Upper lobe of right lung (tissue), 1 donor: ENCODE data around the gene NCSTN. TPM values are rescaled to one million over a fixed set of nuclear protein-coding genes. Genes with fewer than 3 reads are reported as not detected.
A peak's percentile ranks its signal among the peaks of the same experiment; 100 is the strongest.
"Not testable (repeated sequence)": the region's sequence is repeated elsewhere in the genome, so short reads cannot be mapped to it uniquely, and the experiment has no call there.

Experiments
- ATAC-seq: fragments of 200-7000 bp; cut with Tn5 transposase; one replicate; pipeline ENCODE4 v1.9.1; 2020; ENCODE audit warnings: mild to moderate bottlenecking, moderate library complexity
- DNase-seq: peaks from one replicate; pipeline ENCODE4 v3.0.0-alpha.2; 2020
- H3K27ac ChIP-seq: fragments of 200-600 bp; one replicate; pipeline ENCODE4 v1.8.0; 2022
- H3K27me3 ChIP-seq: fragments of 200-600 bp; one replicate; pipeline ENCODE4 v1.8.0; 2022; ENCODE audit warnings: mild to moderate bottlenecking
- H3K36me3 ChIP-seq: fragments of 200-600 bp; one replicate; pipeline ENCODE4 v1.8.0; 2022
- H3K4me1 ChIP-seq: fragments of 200-600 bp; one replicate; pipeline ENCODE4 v1.8.0; 2022
- H3K4me3 ChIP-seq: fragments of 200-600 bp; one replicate; pipeline ENCODE4 v1.8.0; 2022; ENCODE audit warnings: mild to moderate bottlenecking
- H3K9me3 ChIP-seq: fragments of 200-600 bp; one replicate; pipeline ENCODE4 v1.8.0; 2022
- CTCF ChIP-seq: fragments of 200-600 bp; IDR thresholded peaks from one replicate; pipeline ENCODE4 v1.8.0; 2022; ENCODE audit warnings: antibody characterized with exemption
- intact Hi-C: fragments of 100-400 bp; cut with DNase I; formaldehyde crosslinking; loops from one replicate; pipeline ENCODE4 v1.11.0; 2022
- total RNA-seq: library from RNA; stranded (reverse); fragmentation: NEBNext Ultra II Directional; extraction: Animal tissue kit (Norgen Biotek cat#: 25700); gene quantifications from one replicate; pipeline ENCODE4 v1.2.1, GENCODE V29; 2021
- donor health status: DM: no; HTN: yes; CAD: no; lungs with severe emphysema.

The NCSTN gene
- total RNA-seq, 1 donor from 2014 or later: 91.9 TPM

- DNase-seq: no peak
- intact Hi-C loops: no loop called here
These were observed 34.5 kb downstream of the NCSTN start for GRCh38 chr1:160377585-160378206.

GRCh38 chr1:160384812-160385211 is 41.6 kb downstream of the NCSTN start:
- intact Hi-C loops, ATAC-seq, H3K9me3 ChIP-seq: not testable (repeated sequence)

More at GRCh38 chr1:160377585-160378206, 34.5 kb downstream of the NCSTN start:
- no peak overlapping the region for H3K4me3 ChIP-seq
- ATAC-seq: peak; percentile 48
- peaks cover 11% of the 10 kb centered on the region for H3K4me1 ChIP-seq
- no peaks in the 10 kb centered on the region for H3K9me3 ChIP-seq
- H3K27ac ChIP-seq: no peak overlapping the region
- no peaks in the 10 kb centered on the region for H3K27me3 ChIP-seq
- TF ChIP-seq CTCF: no peak
- no peaks in the 10 kb centered on the region for H3K36me3 ChIP-seq

GRCh38 chr1:160388406-160388805 is 45.2 kb downstream of the NCSTN start:
- DNase-seq, H3K9me3 ChIP-seq, intact Hi-C loops, H3K4me3 ChIP-seq, H3K27ac ChIP-seq, H3K27me3 ChIP-seq, H3K36me3 ChIP-seq, ATAC-seq, H3K4me1 ChIP-seq: not testable (repeated sequence)

More at GRCh38 chr1:160384812-160385211, 41.6 kb downstream of the NCSTN start:
- H3K27me3 ChIP-seq, DNase-seq, H3K27ac ChIP-seq, H3K4me3 ChIP-seq, H3K36me3 ChIP-seq, H3K4me1 ChIP-seq: not testable (repeated sequence)

- Histone ChIP-seq H3K27me3 (peaks cover 1% of the 10 kb centered on the region), H3K4me3 (no peak overlapping the region), H3K36me3 (no peaks in the 10 kb centered on the region), H3K4me1 (no peaks in the 10 kb centered on the region), H3K27ac (no peak overlapping the region), H3K9me3 (no peaks in the 10 kb centered on the region)
- TF ChIP-seq CTCF: no peak
- DNase-seq (no peak), ATAC-seq (no peak)
- intact Hi-C loops: no loop called here
These were observed 51.5 kb downstream of the NCSTN start for GRCh38 chr1:160394673-160395072.

GRCh38 chr1:160397651-160398050 is 54.5 kb downstream of the NCSTN start:
- no peak for ATAC-seq
- Histone ChIP-seq H3K27ac (no peak overlapping the region), H3K9me3 (no peaks in the 10 kb centered on the region), H3K27me3 (peaks cover 15% of the 10 kb centered on the region), H3K36me3 (no peaks in the 10 kb centered on the region), H3K4me1 (no peaks in the 10 kb centered on the region), H3K4me3 (no peak overlapping the region)
- no peak for DNase-seq
- intact Hi-C loops: no loop called here
- no peak for TF ChIP-seq CTCF

- intact Hi-C loops: no loop called here
- H3K27ac ChIP-seq: no peak overlapping the region
- no peaks in the 10 kb centered on the region for H3K4me1 ChIP-seq
- ATAC-seq: no peak
- no peaks in the 10 kb centered on the region for H3K36me3 ChIP-seq
- no peak for DNase-seq
- H3K9me3 ChIP-seq: no peaks in the 10 kb centered on the region
- H3K4me3 ChIP-seq: no peak overlapping the region
- H3K27me3 ChIP-seq: peaks cover 15% of the 10 kb centered on the region
- TF ChIP-seq CTCF: no peak
These were observed 55.6 kb downstream of the NCSTN start for GRCh38 chr1:160398823-160399222.
